SK-N-SH (cell line): ENCODE results near the gene ITGB6. TPM values are rescaled to one million over a fixed set of nuclear protein-coding genes. Genes with fewer than 3 reads are reported as not detected.
A peak's percentile ranks its signal among the peaks of the same experiment; 100 is the strongest.

ENCODE experiments used
- CTCF ChIA-PET: fragments of 300-600, 350-600 bp; formaldehyde crosslinking; extraction: SDS; loops from one replicate; lab custom pipeline; 2021; lab: Yijun Ruan, JAX
- POLR2A ChIA-PET: fragments of 350-600 bp; sonication (Branson Sonifier 250); formaldehyde crosslinking; extraction: SDS; loops from one replicate; lab custom pipeline; 2020; ENCODE audit warnings: antibody characterized with exemption, inconsistent platforms; lab: Yijun Ruan, JAX
- DNase-seq: peaks from one replicate; pipeline ENCODE4 v3.0.0; 2012
- H2AFZ ChIP-seq: fragments of 200-600 bp; sonication (generic); 2 replicates; pipeline ENCODE4 v1.8.1; 2016; ENCODE audit warnings: antibody characterized with exemption, mild to moderate bottlenecking, low read depth
- H3F3A ChIP-seq: fragments of 200-600 bp; sonication (generic); replicated peaks from 2 replicates; pipeline ENCODE3; 2016; ENCODE audit warnings: antibody characterized with exemption, mild to moderate bottlenecking; ENCODE audit not compliant: insufficient read depth
- H3K27ac ChIP-seq, 2 experiments: fragments of 200-500 bp in 1 of 2; fragments of 200-600 bp in 1 of 2; sonication (Bioruptor generic) in 1 of 2; sonication (generic), shearing (Covaris generic) in 1 of 2; 2 replicates each; pipeline versions ENCODE4 v1.5.1 to v1.6.1; 2014 to 2016; ENCODE audit warnings: low read depth in 2 of 2, inconsistent platforms in 1 of 2, low read length in 1 of 2, mild to moderate bottlenecking in 1 of 2, mixed read lengths in 1 of 2
- H3K27me3 ChIP-seq: fragments of 200-600 bp; sonication (generic), shearing (Covaris generic); 2 replicates; pipeline ENCODE4 v1.6.1; 2016; ENCODE audit warnings: mixed run types; ENCODE audit not compliant: insufficient read depth
- H3K36me3 ChIP-seq, 2 experiments: fragments of 200-500 bp in 1 of 2; fragments of 200-600 bp in 1 of 2; sonication (Bioruptor generic) in 1 of 2; sonication (generic) in 1 of 2; replicated peaks in 1 of 2; 2 replicates each; pipeline versions ENCODE3 to v1.5.1; 2014 to 2016; ENCODE audit warnings: low read length in 1 of 2, mild to moderate bottlenecking in 1 of 2; ENCODE audit not compliant: insufficient read depth in 2 of 2, control insufficient read depth in 1 of 2
- H3K4me1 ChIP-seq, 2 experiments: fragments of 200-500 bp in 1 of 2; fragments of 200-600 bp in 1 of 2; sonication (Bioruptor generic) in 1 of 2; sonication (generic), shearing (Covaris generic) in 1 of 2; 2 replicates each; pipeline versions ENCODE4 v1.5.1 to v1.6.1; 2014 to 2016; ENCODE audit warnings: low read depth in 1 of 2, low read length in 1 of 2, mixed run types in 1 of 2; ENCODE audit not compliant: insufficient read depth in 2 of 2, control insufficient read depth in 1 of 2
- H3K4me2 ChIP-seq: fragments of 200-600 bp; sonication (generic), shearing (Covaris generic); 2 replicates; pipeline ENCODE4 v1.6.1; 2017; ENCODE audit warnings: mixed run types
- H3K4me3 ChIP-seq, 2 experiments: fragments of 200-500 bp in 1 of 2; fragments of 200-600 bp in 1 of 2; sonication (Bioruptor generic) in 1 of 2; sonication (generic), shearing (Covaris generic) in 1 of 2; 2 replicates each; pipeline versions ENCODE4 v1.5.1 to v1.8.1; 2014 to 2016; ENCODE audit warnings: low read depth in 2 of 2, inconsistent platforms in 1 of 2, low read length in 1 of 2, mild to moderate bottlenecking in 1 of 2, mixed read lengths in 1 of 2, moderate library complexity in 1 of 2
- H3K79me2 ChIP-seq: fragments of 200-600 bp; sonication (generic); 2 replicates; pipeline ENCODE4 v1.8.1; 2017; ENCODE audit warnings: mild to moderate bottlenecking; ENCODE audit not compliant: insufficient read depth
- H3K9ac ChIP-seq: fragments of 200-600 bp; sonication (generic); 2 replicates; pipeline ENCODE4 v1.6.1; 2017; ENCODE audit warnings: mixed run types
- H3K9me2 ChIP-seq: fragments of 200-600 bp; sonication (generic); 2 replicates; pipeline ENCODE4 v1.6.1; 2017; ENCODE audit warnings: mixed run types
- H3K9me3 ChIP-seq: fragments of 200-600 bp; sonication (generic); 2 replicates; pipeline ENCODE4 v1.6.1; 2017; ENCODE audit warnings: mixed run types, mild to moderate bottlenecking, moderate library complexity
- H4K20me1 ChIP-seq: fragments of 200-600 bp; sonication (generic); 2 replicates; pipeline ENCODE4 v1.6.1; 2017; ENCODE audit warnings: mild to moderate bottlenecking, mixed run types; ENCODE audit not compliant: insufficient read depth
- CHD2 ChIP-seq: fragments of 150-350 bp; IDR thresholded peaks from 2 replicates; pipeline ENCODE4 v1.6.1; 2018; ENCODE audit warnings: low read length; ENCODE audit not compliant: partially characterized antibody
- CTCF ChIP-seq: fragments of 200-600 bp; sonication (generic); IDR thresholded peaks from 2 replicates; pipeline ENCODE4 v1.6.1; 2017; ENCODE audit warnings: antibody characterized with exemption, mild to moderate bottlenecking, moderate library complexity
- ELF1 ChIP-seq: IDR thresholded peaks from 2 replicates; pipeline ENCODE4 v1.4.0; 2012
- EZH2phosphoT487 ChIP-seq: fragments of 200-600 bp; sonication (generic); IDR thresholded peaks from 2 replicates; pipeline ENCODE4 v1.6.1; 2017; ENCODE audit warnings: low read depth, mixed run types, mild to moderate bottlenecking, antibody characterized with exemption, moderate library complexity, borderline replicate concordance
- FOSL2 ChIP-seq: IDR thresholded peaks from 2 replicates; pipeline ENCODE4 v1.4.0; 2012; ENCODE audit warnings: low read depth, mild to moderate bottlenecking, moderate library complexity, borderline replicate concordance
- FOXJ3 ChIP-seq: sonication (generic); formaldehyde crosslinking; IDR thresholded peaks from 2 replicates; pipeline ENCODE4 v1.5.1; 2020; ENCODE audit warnings: mild to moderate bottlenecking, missing genetic modification reagents
- FOXM1 ChIP-seq: IDR thresholded peaks from 2 replicates; pipeline ENCODE4 v1.4.0; 2012; ENCODE audit warnings: low read depth, mild to moderate bottlenecking
- GABPA ChIP-seq: IDR thresholded peaks from 2 replicates; pipeline ENCODE4 v1.4.0; 2012; ENCODE audit warnings: low read depth, mild to moderate bottlenecking
- GATA2 ChIP-seq: sonication (generic); formaldehyde crosslinking; IDR thresholded peaks from 2 replicates; pipeline ENCODE4 v1.5.0; 2020; ENCODE audit warnings: mild to moderate bottlenecking, missing genetic modification reagents
- IRF3 ChIP-seq: fragments of 150-350 bp; IDR thresholded peaks from 2 replicates; pipeline ENCODE4 v1.6.1; 2016; ENCODE audit warnings: mild to moderate bottlenecking, low read depth, low read length
- MAX ChIP-seq: IDR thresholded peaks from 2 replicates; pipeline ENCODE4 v1.4.0; 2012; ENCODE audit warnings: low read depth
- MXI1 ChIP-seq: IDR thresholded peaks from 2 replicates; pipeline ENCODE4 v1.6.1; 2012; ENCODE audit warnings: mild to moderate bottlenecking, low read depth, low read length, improper control_type of control experiment
- NFIC ChIP-seq: IDR thresholded peaks from 2 replicates; pipeline ENCODE4 v1.4.0; 2012; ENCODE audit warnings: borderline replicate concordance
- PBX3 ChIP-seq: IDR thresholded peaks from 2 replicates; pipeline ENCODE4; 2012
- POLR2AphosphoS5 ChIP-seq: IDR thresholded peaks from 2 replicates; pipeline ENCODE4 v1.6.1; 2012; ENCODE audit warnings: low read depth, low read length
- RAD21 ChIP-seq: IDR thresholded peaks from 2 replicates; pipeline ENCODE4 v1.6.1; 2012; ENCODE audit warnings: mild to moderate bottlenecking, low read length
- RCOR1 ChIP-seq: fragments of 150-350 bp; IDR thresholded peaks from 2 replicates; pipeline ENCODE4 v1.6.1; 2017; ENCODE audit warnings: antibody characterized with exemption, low read length
- SIN3A ChIP-seq: IDR thresholded peaks from 2 replicates; pipeline ENCODE4 v1.6.1; 2012; ENCODE audit warnings: low read depth, mild to moderate bottlenecking, low read length, moderate library complexity, borderline replicate concordance
- TAF1 ChIP-seq: IDR thresholded peaks from 2 replicates; pipeline ENCODE4 v1.6.1; 2012; ENCODE audit warnings: low read depth, mild to moderate bottlenecking, low read length, moderate library complexity, borderline replicate concordance
- TCF12 ChIP-seq: IDR thresholded peaks from 2 replicates; pipeline ENCODE4 v1.4.0; 2012
- TEAD4 ChIP-seq: IDR thresholded peaks from 2 replicates; pipeline ENCODE4 v1.4.0; 2012; ENCODE audit warnings: mild to moderate bottlenecking, borderline replicate concordance; ENCODE audit not compliant: insufficient read depth
- USF1 ChIP-seq: IDR thresholded peaks from 2 replicates; pipeline ENCODE4 v1.4.0; 2012; ENCODE audit warnings: low read depth, borderline replicate concordance
- YY1 ChIP-seq: IDR thresholded peaks from 2 replicates; pipeline ENCODE4 v1.4.0; 2012; ENCODE audit warnings: low read depth, mild to moderate bottlenecking
- WGBS: methylation state at CpG from one replicate; pipeline ENCODE4 v1.1.6; 2017; ENCODE audit warnings: low lambda C conversion rate; 5-methylcytosine and 5-hydroxymethylcytosine counted together
- polyA plus RNA-seq, 3 experiments: library from polyadenylated mRNA; depleted of rRNA; stranded (reverse); fragments of >200 nt; gene quantifications; 2 replicates each; pipeline ENCODE4 v1.2.3, GENCODE V29; 2012

ITGB6 gene
- polyA plus RNA-seq, 1 of the 3 experiments (the other 2 are of a cell fraction): 0.10 TPM

- TF ChIP-seq PBX3 (no peak), CHD2 (peak; percentile 55), SIN3A (no peak), GATA2 (CRISPR knock-in tag) (no peak), POLR2AphosphoS5 (no peak), FOSL2 (no peak), RCOR1 (peak; percentile 33; the same call in 1 of the 2 replicates), YY1 (no peak), MAX (no peak), TEAD4 (no peak), RAD21 (peak; percentile 99), TAF1 (no peak), CTCF (peak; percentile 90), ELF1 (no peak), MXI1 (0 out of 2 replicates have a peak, but pooled peaks have one; percentile 24), FOXM1 (no peak), FOXJ3 (no peak), TCF12 (peak; percentile 61), USF1 (no peak)
- TF ChIP-seq, all 33 proteins: peak for 9
These were observed 90.0 kb downstream of the ITGB6 start (continued) for GRCh38 chr2:160109939-160110673.

GRCh38 chr2:160109243-160109642, 90.8 kb downstream of the ITGB6 start:
- no peaks in the 10 kb centered on the region for H3K9me3 ChIP-seq
- H3K4me2 ChIP-seq: no peak overlapping the region
- DNase-seq: no peak
- no peak overlapping the region for H3K27ac ChIP-seq
- no peaks in the 10 kb centered on the region for H3K9me2 ChIP-seq
- H3F3A ChIP-seq: no peaks in the 10 kb centered on the region
- no peaks in the 10 kb centered on the region for H3K27me3 ChIP-seq
- H3K79me2 ChIP-seq: no peaks in the 10 kb centered on the region
- POLR2A ChIA-PET: no interaction called here
- no peaks in the 10 kb centered on the region for H4K20me1 ChIP-seq
- CTCF ChIA-PET: interaction anchor here (0.6 to 2.9 kb wide), 33 partner anchors 9 to 954 kb away, joined by 3 to 51 read pairs (median 5); no protein-coding TSS in a partner anchor
- H3K4me3 ChIP-seq: no peak overlapping the region
- no peaks in the 10 kb centered on the region for H3K36me3 ChIP-seq
- peaks cover 5 to 7% of the 10 kb centered on the region in 2 experiments; a peak in 2 of 4 replicates for H3K4me1 ChIP-seq
- no peak overlapping the region for H3K9ac ChIP-seq
- H2AFZ ChIP-seq: no peak overlapping the region
- TF ChIP-seq ELF1 (no peak), GABPA (no peak), NFIC (no peak), MAX (no peak), RCOR1 (no peak), RAD21 (no peak), IRF3 (no peak), TCF12 (no peak), CTCF (no peak), EZH2phosphoT487 (no peak), TAF1 (no peak), YY1 (no peak)
- TF ChIP-seq, all 33 proteins: peak for 0
- 86% methylated on average over 3 of the region's 3 CpGs for WGBS
